Neural progenitor cell (in vitro differentiated cells): ENCODE results near the gene PIP5K1B. TPM values are rescaled to one million over a fixed set of nuclear protein-coding genes. Genes with fewer than 3 reads are reported as not detected.
A peak's percentile ranks its signal among the peaks of the same experiment; 100 is the strongest.

Source experiments
- DNase-seq: peaks from one replicate; pipeline ENCODE4 v3.0.0-alpha.2; 2016; ENCODE audit warnings: low spot score
- H2AFZ ChIP-seq: fragments of 200-600 bp; sonication (generic); replicated peaks from 2 replicates; pipeline ENCODE4 v1.6.1; 2016; ENCODE audit warnings: antibody characterized with exemption
- H3F3A ChIP-seq: fragments of 200-600 bp; sonication (generic); 2 replicates; pipeline ENCODE4 v1.6.1; 2016; ENCODE audit warnings: antibody characterized with exemption, low read depth
- H3K27ac ChIP-seq: fragments of 200-600 bp; sonication (generic); 2 replicates; pipeline ENCODE4 v1.5.1; 2016; ENCODE audit warnings: mild to moderate bottlenecking
- H3K27me3 ChIP-seq: fragments of 200-600 bp; sonication (generic); 2 replicates; pipeline ENCODE4 v1.6.1; 2016; ENCODE audit warnings: mild to moderate bottlenecking, moderate library complexity
- H3K36me3 ChIP-seq: fragments of 200-600 bp; sonication (generic); 2 replicates; pipeline ENCODE4 v1.5.1; 2016
- H3K4me1 ChIP-seq: fragments of 200-600 bp; sonication (generic); 2 replicates; pipeline ENCODE4 v1.6.1; 2016; ENCODE audit warnings: mixed run types
- H3K4me2 ChIP-seq: fragments of 200-600 bp; sonication (generic); 2 replicates; pipeline ENCODE4 v1.6.1; 2016
- H3K4me3 ChIP-seq: fragments of 200-600 bp; sonication (generic); 2 replicates; pipeline ENCODE4 v1.5.1; 2016
- H3K79me2 ChIP-seq: fragments of 200-600 bp; sonication (generic); 2 replicates; pipeline ENCODE4 v1.6.1; 2016; ENCODE audit warnings: low read depth
- H3K9ac ChIP-seq: fragments of 200-600 bp; sonication (generic); 2 replicates; pipeline ENCODE4 v1.6.1; 2016
- H3K9me3 ChIP-seq: fragments of 200-600 bp; sonication (generic); 2 replicates; pipeline ENCODE4 v1.5.1; 2016; ENCODE audit warnings: low read depth
- H4K20me1 ChIP-seq: fragments of 200-600 bp; sonication (generic); 2 replicates; pipeline ENCODE4 v1.6.1; 2016; ENCODE audit warnings: low read depth
- H3K27ac Mint-ChIP-seq: 3 replicates; pipeline ENCODE4 v1.8.0; 2021; ENCODE audit warnings: mixed read lengths
- H3K27me3 Mint-ChIP-seq: 2 replicates; pipeline ENCODE4 v1.8.0; 2022; ENCODE audit warnings: low read depth, mild to moderate bottlenecking, inconsistent platforms, moderate library complexity, mixed read lengths; ENCODE audit not compliant: insufficient read depth
- H3K36me3 Mint-ChIP-seq: 3 replicates; pipeline ENCODE4 v1.8.0; 2021; ENCODE audit warnings: mixed read lengths
- H3K4me1 Mint-ChIP-seq: 3 replicates; pipeline ENCODE4 v1.8.0; 2021; ENCODE audit warnings: mixed read lengths
- H3K4me3 Mint-ChIP-seq: 3 replicates; pipeline ENCODE4 v1.8.0; 2021; ENCODE audit warnings: mild to moderate bottlenecking, moderate library complexity, mixed read lengths
- H3K9me3 Mint-ChIP-seq: 3 replicates; pipeline ENCODE4 v1.8.0; 2020; ENCODE audit warnings: mixed read lengths
- EZH2 ChIP-seq: fragments of 200-600 bp; sonication (generic); IDR thresholded peaks from 2 replicates; pipeline ENCODE4 v1.6.1; 2017; ENCODE audit warnings: antibody characterized with exemption, mild to moderate bottlenecking, moderate library complexity
- EZH2phosphoT487 ChIP-seq: fragments of 200-600 bp; sonication (generic); IDR thresholded peaks from 2 replicates; pipeline ENCODE4 v1.6.1; 2017; ENCODE audit warnings: antibody characterized with exemption
- total RNA-seq: library from RNA; depleted of rRNA; stranded (reverse); fragments of >200 nt; gene quantifications from 2 replicates; pipeline ENCODE4 v1.2.3, GENCODE V29; 2015; ENCODE audit warnings: low replicate concordance
- TF ChIP-seq, protein P1 (sequence below): fragments of 200-600 bp; sonication (generic); IDR thresholded peaks from 2 replicates; pipeline ENCODE4 v1.5.1; 2017; ENCODE audit warnings: antibody characterized with exemption, mild to moderate bottlenecking

PIP5K1B gene
- total RNA-seq, 1 donor from 2014 or later = 3.2 TPM

DNA sequence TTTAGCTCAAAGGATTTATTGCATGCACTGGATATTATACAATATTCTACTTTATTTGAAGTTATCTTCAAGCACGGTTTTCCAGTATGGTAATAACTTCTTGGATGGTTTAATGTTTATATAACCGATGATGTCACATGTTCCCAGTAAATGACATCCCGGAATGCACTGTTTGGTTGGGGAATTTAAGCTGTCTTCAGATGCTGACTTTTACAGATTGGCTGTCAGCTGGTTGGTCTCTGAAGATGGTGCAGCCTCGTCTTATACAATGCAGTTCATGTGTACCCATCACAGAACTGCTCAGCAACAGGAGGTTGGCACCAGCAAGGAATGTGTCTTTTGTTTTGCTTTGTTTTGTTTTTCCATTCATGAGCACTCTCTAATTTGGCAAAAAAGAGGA is 165.0 kb downstream of the PIP5K1B start:
- Histone ChIP-seq H3K9ac (no peak overlapping the region), H3K4me2 (no peak overlapping the region), H3K9me3 (no peaks in the 10 kb centered on the region), H3K4me1 (peaks cover 40% of the 10 kb centered on the region), H3K36me3 (no peaks in the 10 kb centered on the region), H4K20me1 (no peaks in the 10 kb centered on the region), H3K27ac (no peak overlapping the region), H3K79me2 (no peaks in the 10 kb centered on the region), H3K4me3 (no peak overlapping the region), H3K27me3 (no peaks in the 10 kb centered on the region), H3F3A (no peaks in the 10 kb centered on the region), H2AFZ (no peak overlapping the region)
- DNase-seq = no peak
- TF ChIP-seq EZH2phosphoT487 (no peak), EZH2 (no peak)
- TF ChIP-seq, protein P1, sequence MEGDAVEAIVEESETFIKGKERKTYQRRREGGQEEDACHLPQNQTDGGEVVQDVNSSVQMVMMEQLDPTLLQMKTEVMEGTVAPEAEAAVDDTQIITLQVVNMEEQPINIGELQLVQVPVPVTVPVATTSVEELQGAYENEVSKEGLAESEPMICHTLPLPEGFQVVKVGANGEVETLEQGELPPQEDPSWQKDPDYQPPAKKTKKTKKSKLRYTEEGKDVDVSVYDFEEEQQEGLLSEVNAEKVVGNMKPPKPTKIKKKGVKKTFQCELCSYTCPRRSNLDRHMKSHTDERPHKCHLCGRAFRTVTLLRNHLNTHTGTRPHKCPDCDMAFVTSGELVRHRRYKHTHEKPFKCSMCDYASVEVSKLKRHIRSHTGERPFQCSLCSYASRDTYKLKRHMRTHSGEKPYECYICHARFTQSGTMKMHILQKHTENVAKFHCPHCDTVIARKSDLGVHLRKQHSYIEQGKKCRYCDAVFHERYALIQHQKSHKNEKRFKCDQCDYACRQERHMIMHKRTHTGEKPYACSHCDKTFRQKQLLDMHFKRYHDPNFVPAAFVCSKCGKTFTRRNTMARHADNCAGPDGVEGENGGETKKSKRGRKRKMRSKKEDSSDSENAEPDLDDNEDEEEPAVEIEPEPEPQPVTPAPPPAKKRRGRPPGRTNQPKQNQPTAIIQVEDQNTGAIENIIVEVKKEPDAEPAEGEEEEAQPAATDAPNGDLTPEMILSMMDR = no peak
- no peak overlapping the region for H3K27ac Mint-ChIP-seq
- no peaks in the 10 kb centered on the region for H3K9me3 Mint-ChIP-seq
- peaks cover 60% of the 10 kb centered on the region for H3K4me1 Mint-ChIP-seq
- H3K27me3 Mint-ChIP-seq = no peaks in the 10 kb centered on the region
- H3K36me3 Mint-ChIP-seq = no peaks in the 10 kb centered on the region
- no peak overlapping the region for H3K4me3 Mint-ChIP-seq

- DNase-seq = no peak
- Histone ChIP-seq H3K79me2 (no peaks in the 10 kb centered on the region), H3K36me3 (no peaks in the 10 kb centered on the region), H2AFZ (no peak overlapping the region), H3K27ac (no peak overlapping the region), H3K9ac (no peak overlapping the region), H3K4me2 (no peak overlapping the region), H3K4me1 (peaks cover 40% of the 10 kb centered on the region), H3K4me3 (no peak overlapping the region), H3K27me3 (no peaks in the 10 kb centered on the region), H3K9me3 (no peaks in the 10 kb centered on the region), H4K20me1 (no peaks in the 10 kb centered on the region), H3F3A (no peaks in the 10 kb centered on the region)
- Mint-ChIP-seq H3K9me3 (no peaks in the 10 kb centered on the region), H3K27ac (no peak overlapping the region), H3K4me3 (no peak overlapping the region), H3K4me1 (peaks cover 65% of the 10 kb centered on the region), H3K36me3 (no peaks in the 10 kb centered on the region), H3K27me3 (no peaks in the 10 kb centered on the region)
- TF ChIP-seq, protein P1 = no peak
- TF ChIP-seq EZH2phosphoT487 (no peak), EZH2 (no peak)
These were observed 166.2 kb downstream of the PIP5K1B start for GRCh38 chr9:68871236-68871635.

- Mint-ChIP-seq H3K4me3 (peak overlapping the region; percentile 37), H3K27ac (peak overlapping the region; percentile 70), H3K9me3 (no peaks in the 10 kb centered on the region), H3K27me3 (no peaks in the 10 kb centered on the region), H3K36me3 (no peaks in the 10 kb centered on the region), H3K4me1 (peaks cover 69% of the 10 kb centered on the region)
- no peak overlapping the region for H3K27ac ChIP-seq
- no peaks in the 10 kb centered on the region for H3K36me3 ChIP-seq
- TF ChIP-seq, protein P1 = no peak
- TF ChIP-seq EZH2 = no peak
- no peaks in the 10 kb centered on the region for H4K20me1 ChIP-seq
- H3K4me3 ChIP-seq = peak overlapping the region; percentile 18
- H3K27me3 ChIP-seq = no peaks in the 10 kb centered on the region
- peak; percentile 65 for DNase-seq
- H3K9me3 ChIP-seq = no peaks in the 10 kb centered on the region
- no peak overlapping the region for H2AFZ ChIP-seq
- H3F3A ChIP-seq = no peaks in the 10 kb centered on the region
- no peaks in the 10 kb centered on the region for H3K79me2 ChIP-seq
- H3K4me2 ChIP-seq = peak overlapping the region; percentile 66
- peaks cover 40% of the 10 kb centered on the region for H3K4me1 ChIP-seq
- no peak overlapping the region for H3K9ac ChIP-seq
These were observed 167.0 kb downstream of the PIP5K1B start for GRCh38 chr9:68872026-68872501.
